ENCODE results near the gene MOGAT2.

Gene MOGAT2

DNA sequence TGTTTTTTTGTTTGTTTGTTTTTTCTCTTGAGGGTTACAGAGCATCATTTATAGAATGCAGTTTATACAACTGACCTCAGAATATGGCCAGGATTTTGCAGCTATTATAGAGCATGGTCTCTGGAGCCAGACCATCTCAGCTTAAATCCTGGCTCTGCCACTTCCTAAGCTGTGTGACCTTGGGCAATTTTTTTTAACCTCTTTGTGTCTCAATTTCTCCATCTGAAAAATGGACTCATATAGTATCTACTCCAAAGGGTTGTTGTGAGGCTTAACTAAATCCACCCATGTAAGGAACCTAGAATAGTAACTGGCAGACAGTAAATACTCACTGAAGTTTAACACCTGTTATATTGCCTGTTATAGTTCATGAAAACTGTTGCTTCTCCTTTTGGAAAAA, 42.6 kb downstream of the MOGAT2 start:
- no peak for DNase-seq

DNA sequence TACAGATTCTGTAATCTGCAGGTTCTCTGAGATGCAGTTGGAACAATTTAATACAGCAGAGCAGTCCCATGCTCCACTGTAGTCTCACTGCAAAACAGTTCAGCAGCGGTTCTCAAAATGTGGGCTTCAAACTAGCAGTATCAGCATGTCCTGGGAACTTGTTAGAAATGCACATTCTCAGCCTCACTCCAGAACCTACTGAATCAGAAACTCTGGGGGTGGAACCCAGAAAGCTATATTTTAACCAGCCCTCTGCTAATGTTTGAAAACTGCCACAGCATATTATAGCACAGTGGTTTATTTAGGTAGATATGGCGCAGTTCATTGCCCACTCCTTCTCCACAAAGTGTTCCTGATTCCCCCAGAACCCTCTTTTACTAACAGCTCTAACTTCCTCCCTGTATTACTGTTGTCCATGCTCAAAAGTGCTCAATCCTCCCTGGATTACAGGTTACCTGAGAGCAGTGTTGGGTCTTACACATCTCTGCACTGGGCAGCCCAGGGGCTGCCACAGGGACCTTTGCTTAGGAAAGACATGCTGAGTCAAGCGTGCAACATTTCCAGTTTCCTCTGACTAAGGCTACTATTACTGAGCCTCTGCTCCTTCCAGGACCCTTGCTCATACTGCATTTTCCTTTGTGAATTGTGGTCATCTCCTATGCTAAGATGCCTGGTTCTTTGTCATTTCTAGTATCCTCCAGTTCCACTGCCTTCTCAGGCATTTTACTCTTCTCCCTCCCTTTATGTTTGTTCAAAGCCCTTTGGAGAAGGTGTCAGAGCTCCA, 43.3 kb downstream of the MOGAT2 start:
- no peak for DNase-seq

DNA sequence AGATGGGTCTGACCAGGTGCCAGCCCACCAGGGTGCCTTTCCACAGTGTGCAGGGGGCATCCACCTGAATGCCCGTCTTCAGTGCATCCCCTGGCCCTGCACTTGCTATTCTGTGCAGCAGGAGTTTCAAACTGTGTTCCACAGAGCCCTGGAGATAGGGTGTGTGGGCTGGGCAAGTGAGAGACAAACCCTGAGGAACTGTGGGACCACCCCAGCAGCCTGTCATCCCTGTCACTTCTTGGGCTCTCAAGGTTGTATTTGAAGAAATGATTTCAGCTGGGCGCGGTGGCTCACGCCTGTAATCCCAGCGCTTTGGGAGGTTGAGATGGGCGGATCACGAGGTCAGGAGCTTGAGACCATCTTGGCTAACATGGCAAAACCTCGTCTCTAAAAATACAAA, 44.5 kb downstream of the MOGAT2 start:
- DNase-seq, result no peak

DNA sequence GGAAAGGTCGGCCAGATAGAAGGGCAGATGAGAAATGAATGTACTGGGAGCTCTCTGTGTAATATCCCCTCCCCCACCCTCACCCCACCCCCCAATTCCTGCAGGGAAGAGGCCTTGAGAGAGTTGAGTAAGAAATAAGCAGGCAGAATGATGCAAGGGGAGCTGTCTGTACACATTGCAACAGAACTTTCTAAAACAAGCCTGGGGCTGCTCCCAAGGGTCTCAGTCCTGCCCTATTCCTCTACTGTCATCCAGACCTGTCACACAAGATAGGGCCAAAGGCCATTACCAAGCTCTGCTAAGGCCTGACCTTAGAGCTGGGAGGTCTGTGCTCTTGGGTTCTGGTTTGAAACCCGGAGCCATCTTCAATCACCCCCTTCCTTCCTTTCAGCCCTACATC, 45.2 kb downstream of the MOGAT2 start:
- no peak for DNase-seq

GRCh38 chr11:75763846-75764245, 46.2 kb downstream of the MOGAT2 start:
- DNase-seq, result no peak

GRCh38 chr11:75765116-75765515, 47.5 kb downstream of the MOGAT2 start:
- DNase-seq, result no peak

DNA sequence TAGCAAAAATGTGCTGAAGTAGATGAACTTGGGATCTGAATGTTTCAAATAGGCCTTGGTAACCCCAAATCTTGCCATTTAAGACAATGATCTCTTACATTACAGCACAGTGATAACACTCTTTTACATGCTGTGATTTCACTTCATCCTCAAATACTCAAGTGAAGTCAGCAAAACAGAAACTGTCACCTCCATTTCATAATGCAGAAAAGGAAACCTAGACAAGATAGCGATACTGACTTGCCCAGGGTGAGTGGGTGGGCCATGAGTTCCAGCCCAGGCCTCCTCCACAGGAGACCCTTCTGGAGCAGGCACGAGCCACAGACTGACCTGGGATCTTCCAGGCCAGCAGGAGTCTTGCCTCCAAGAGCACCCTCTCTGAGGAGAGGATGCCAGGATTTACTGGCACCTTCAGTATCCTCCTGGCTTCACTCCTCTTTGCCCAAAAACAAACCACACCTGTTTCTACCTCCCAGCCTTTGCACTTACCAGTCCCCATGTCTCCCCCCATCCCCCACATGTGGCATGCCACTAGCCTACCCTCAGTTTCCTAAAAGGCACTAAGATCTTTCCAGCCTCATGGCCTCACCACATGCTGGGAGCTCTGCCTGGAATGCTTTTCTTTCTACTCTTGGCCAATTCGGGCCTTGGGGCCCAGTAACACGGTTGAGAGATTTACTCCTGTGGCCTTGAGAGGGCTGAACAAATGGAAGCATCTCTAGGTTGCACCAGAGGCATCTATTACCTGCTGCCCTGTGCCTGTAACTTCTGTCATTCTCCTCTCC, 49.0 kb downstream of the MOGAT2 start:
- no peak for DNase-seq

DNA sequence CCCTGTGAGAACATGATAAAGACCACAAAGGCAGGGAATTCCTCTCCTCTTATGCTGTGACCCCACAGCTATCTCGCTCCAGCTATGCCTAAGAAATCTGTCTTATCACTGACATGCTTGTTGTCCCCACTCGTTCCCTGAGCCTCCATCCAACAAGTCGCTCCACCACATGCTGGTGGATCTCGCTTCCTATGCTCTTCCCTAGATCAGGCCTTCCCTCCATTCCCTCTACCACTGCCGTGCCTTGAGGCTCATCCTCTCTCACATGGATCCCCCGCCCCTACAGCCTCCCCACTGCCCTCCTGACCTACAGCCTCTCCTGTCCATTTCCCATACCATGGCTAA, 49.6 kb downstream of the MOGAT2 start:
- DNase-seq, result no peak

GRCh38 chr11:75767793-75768111, 50.1 kb downstream of the MOGAT2 start:
- no peak for DNase-seq

DNA sequence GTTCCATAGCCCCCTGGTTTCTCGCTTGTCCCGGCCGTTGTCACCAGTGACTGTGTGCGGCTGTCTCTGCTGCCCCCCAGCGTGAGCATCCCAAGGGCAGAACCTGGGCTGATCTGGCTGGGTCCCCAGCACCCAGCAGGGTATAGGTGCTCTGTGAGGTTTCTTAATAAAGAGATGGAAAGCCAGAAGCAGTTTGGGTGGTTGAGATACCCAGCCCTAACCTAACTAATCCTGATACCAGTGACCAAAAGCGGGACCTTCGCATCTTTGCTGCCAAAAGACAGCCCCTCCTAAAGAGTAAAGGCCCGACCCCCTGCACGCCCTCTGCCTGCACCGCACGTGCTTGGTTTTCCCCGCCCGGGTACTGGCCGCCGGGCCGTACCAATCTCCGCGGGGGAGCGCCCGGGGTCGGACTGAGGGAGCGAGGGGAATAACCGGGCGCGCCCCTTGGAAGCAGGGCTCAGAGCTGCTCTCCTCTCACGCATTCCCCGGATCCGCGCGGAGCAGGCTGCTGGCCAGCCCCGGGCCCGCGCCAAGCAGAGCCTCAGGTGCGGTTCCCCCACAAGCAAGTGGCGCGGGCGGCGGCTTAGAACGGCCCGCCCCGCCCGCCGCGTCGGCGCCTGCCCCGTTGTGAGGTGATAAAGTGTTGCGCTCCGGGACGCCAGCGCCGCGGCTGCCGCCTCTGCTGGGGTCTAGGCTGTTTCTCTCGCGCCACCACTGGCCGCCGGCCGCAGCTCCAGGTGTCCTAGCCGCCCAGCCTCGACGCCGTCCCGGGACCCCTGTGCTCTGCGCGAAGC, 50.7 kb downstream of the MOGAT2 start, which contains the start of gene DGAT2:
Gene DGAT2, plus strand, starts transcription at position 667 of the 797 bp plus-strand sequence. CDS start 214 bp downstream, outside the sequence.
- DNase-seq, result peak; percentile 79

DNA sequence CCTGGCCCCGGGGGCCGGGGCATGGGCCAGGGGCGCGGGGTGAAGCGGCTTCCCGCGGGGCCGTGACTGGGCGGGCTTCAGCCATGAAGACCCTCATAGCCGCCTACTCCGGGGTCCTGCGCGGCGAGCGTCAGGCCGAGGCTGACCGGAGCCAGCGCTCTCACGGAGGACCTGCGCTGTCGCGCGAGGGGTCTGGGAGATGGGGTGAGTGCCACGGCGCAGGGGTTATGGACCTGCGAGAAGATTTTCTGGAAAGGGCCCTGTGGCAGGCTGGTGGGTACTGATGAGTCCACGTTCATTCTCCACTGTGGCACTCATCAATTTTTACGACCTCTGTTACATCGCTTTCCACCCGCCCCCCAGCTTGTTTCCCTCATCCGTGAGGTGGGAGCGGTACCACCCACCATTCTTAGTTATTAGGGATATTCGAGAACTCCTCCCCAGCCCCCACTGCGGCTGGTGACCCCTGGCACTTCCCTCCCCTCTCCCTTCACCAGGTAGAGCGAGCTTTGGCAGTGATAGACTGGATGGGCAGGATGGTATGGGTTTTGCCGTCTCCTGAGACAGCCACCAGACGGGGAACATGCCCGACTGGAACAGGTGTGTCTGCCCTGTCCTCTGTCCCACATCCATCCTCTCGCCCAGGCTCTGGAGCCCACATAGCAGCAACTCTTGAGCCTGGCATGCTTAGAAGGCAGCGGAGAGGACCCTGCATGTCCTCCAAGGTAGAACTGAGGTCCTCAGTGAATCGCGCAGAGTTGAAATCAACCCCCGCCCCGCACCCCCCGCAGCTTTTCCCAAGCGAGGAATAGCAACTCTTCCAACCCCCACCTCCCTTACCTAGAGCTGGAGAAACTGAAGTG, 51.5 kb downstream of the MOGAT2 start:
- no peak for DNase-seq

DNA sequence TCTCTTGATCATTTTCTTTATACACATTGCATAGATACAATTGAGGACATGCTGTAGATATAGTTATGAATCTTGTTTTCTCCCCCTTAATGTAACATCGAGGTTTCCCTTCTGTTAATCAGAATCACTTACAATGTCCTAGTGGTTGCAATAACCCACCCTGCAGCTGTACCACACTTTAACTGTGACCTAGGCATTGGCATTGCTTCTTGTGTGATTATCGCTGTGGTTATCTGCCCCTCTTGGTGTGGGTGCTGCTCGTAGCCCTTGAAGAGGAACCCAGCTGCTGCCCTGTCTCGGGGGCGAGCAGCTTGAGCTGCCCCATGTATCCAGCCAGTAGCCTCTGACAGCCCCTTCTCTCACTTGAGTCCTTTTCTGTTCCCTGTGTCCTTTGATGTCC, 52.5 kb downstream of the MOGAT2 start:
- DNase-seq, result no peak

- no peak for DNase-seq
Measured at GRCh38 chr11:75771646-75772410, 54.2 kb downstream of the MOGAT2 start.

GRCh38 chr11:75773595-75774353, 56.1 kb downstream of the MOGAT2 start:
- DNase-seq, result no peak

GRCh38 chr11:75775056-75775455, 57.4 kb downstream of the MOGAT2 start:
- no peak for DNase-seq

DNA sequence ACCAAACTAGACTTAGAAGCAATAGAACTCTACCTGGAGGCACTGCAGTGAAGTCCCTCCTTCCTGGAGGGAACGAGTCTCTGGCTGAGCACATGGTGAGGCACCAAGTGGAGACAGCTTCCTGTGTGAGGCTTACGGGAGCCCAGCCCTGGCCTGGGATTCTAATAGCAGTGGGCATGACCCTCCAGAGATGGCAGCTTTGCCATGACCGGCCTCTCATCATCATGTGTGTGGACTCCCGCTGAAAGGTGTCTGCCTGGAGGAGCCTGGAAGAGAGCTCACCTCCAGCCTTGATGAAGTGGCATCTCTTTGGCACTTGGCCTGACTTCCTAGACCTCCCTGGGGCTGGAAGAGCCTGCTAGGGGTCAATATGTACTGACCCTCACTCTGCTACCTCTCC, 58.9 kb downstream of the MOGAT2 start:
- DNase-seq, result no peak

DNA sequence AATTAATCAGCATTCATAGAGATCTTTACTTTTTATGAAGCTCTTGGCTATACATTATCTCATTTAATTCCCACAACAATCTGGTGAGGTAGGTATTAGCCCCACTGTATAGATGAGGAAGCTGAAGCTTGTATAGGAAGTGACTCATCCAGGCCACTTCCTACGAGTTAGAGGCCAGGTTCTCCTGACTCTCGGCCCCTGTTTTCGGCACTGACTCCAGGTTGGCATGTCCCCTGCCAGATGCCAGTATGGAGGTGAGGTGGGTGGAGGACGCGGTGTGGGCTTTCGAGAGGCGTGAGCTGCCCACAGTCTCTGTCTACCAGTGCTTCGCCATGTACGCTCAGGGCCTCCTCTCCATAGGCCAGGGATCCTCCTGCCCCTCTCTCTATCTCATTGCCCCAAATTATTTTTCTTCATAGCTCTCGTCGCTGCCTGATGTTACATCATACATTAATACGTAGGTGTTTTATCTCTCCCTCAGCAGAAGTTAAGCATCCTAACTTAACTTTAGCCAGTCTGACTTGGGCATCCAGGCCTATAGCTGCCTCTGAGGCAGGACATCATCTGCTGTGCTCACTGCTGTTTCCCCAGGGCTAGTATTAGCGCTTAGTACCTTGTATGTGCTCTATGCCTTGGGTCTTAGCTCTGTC, 59.9 kb downstream of the MOGAT2 start:
- no peak for DNase-seq

GRCh38 chr11:75778962-75779361, 61.3 kb downstream of the MOGAT2 start:
- no peak for DNase-seq

DNA sequence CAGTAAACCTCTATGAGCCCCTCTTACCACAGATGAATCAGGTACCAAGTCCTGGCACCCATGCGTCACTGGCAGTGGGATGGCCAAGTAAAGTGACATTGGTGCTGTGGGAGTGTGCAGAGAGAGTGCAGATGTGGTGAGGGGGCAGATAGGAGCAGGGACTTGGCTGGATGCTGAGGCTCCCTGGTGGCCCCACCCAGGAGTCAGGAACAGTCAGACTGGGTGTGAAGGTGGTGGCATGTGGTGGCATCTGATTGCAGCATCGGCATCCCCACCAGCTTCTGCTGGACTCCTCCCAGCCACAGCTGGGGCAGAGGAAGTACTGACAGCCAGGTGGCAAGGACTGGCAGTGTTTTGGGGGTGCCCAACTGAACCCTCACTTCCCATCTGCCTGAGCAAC, 62.3 kb downstream of the MOGAT2 start:
- DNase-seq, result no peak

- DNase-seq, result no peak
Measured at GRCh38 chr11:75780888-75781287, 63.2 kb downstream of the MOGAT2 start.

- DNase-seq, result no peak
Measured at GRCh38 chr11:75781296-75781695, 63.7 kb downstream of the MOGAT2 start.

Measured in NCI-H345 (cell line).